ENCODE measurements around the gene FASLG.
A peak's percentile ranks its signal among the peaks of the same experiment; 100 is the strongest.

The FASLG gene

GRCh38 chr1:172700556-172700955 is 41.7 kb downstream of the FASLG start:
- Histone ChIP-seq H3K27me3 (no peaks in the 10 kb centered on the region), H3K36me3 (no peaks in the 10 kb centered on the region), H3K27ac (no peak overlapping the region), H3K9me3 (replicated peaks in 1 of 11) (no peaks in the 10 kb centered on the region), H4K20me1 (no peaks in the 10 kb centered on the region), H3K4me1 (peaks cover 46 to 67% (median 61%) of the 10 kb centered on the region in 10 experiments), H3K4me3 (no peak overlapping the region), H3K9ac (no peak overlapping the region), H3K4me2 (peak overlapping the region in 7 of 11 experiments; percentile 65 to 83 (median 80); a peak in 11 of 22 replicates)
- no peak for TF ChIP-seq Cebpa-rat (IDR thresholded peaks at IDR 0.05)

GRCh38 chr1:172704001-172704400 is 45.1 kb downstream of the FASLG start:
- Histone ChIP-seq H3K36me3 (no peaks in the 10 kb centered on the region), H3K9ac (no peak overlapping the region), H3K27ac (peak overlapping the region in 2 of 11 experiments; percentile 5 to 39; a peak in 3 of 22 replicates), H4K20me1 (no peaks in the 10 kb centered on the region), H3K4me2 (peak overlapping the region; percentile 24 to 66 (median 48)), H3K4me3 (no peak overlapping the region), H3K4me1 (peaks cover 29 to 43% (median 39%) of the 10 kb centered on the region in 10 experiments), H3K9me3 (replicated peaks in 1 of 11) (no peaks in the 10 kb centered on the region), H3K27me3 (no peaks in the 10 kb centered on the region)
- no peak for TF ChIP-seq Cebpa-rat (IDR thresholded peaks at IDR 0.05)

DNA sequence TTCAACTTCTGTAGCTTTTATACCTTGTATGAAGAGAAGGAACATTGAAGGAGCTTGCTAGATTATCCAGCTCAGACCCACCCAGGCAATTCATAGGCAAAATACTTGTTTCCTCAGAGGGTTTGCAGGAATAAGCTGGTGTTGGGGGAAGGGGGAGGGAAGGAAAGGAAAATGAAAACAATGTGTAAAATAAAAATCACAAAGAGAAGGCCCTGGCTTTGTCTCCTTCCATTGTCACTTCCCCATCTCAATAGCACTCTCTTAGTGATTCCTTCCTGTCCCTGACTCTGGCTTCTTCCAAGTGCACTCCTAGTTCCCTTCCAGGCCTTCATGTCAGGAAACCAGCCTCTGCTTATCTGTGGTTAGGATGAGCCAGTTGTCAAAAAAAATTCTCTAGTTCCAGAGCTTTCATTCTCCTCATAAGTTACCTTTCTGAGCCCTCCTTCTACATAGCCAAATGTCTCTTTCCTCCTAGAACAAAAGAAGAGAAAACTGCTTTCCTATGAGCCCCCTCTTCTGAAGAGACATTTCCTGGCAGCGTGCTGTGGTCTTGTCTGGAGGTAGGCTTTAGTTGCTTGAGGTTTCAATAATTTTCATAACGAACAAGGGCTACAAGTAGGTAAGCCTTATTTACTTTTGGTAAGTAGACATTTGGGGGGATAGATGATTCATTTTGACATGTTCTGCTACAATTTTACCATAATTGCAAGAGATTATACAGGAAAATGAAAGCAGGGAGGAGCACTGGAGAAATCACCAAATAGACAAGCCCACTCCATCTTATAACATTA is 45.7 kb downstream of the FASLG start:
- H3K4me2 ChIP-seq = peak overlapping the region; percentile 24 to 66 (median 48)
- TF ChIP-seq Cebpa-rat (IDR thresholded peaks at IDR 0.05) = no peak

GRCh38 chr1:172708452-172708851 is 49.5 kb downstream of the FASLG start:
- Histone ChIP-seq H4K20me1 (no peaks in the 10 kb centered on the region), H3K9me3 (replicated peaks in 1 of 11) (no peaks in the 10 kb centered on the region), H3K4me2 (no peak overlapping the region), H3K36me3 (no peaks in the 10 kb centered on the region), H3K27ac (no peak overlapping the region), H3K4me3 (no peak overlapping the region), H3K4me1 (peaks cover 12 to 16% (median 15%) of the 10 kb centered on the region in 10 experiments), H3K27me3 (no peaks in the 10 kb centered on the region), H3K9ac (no peak overlapping the region)
- TF ChIP-seq Cebpa-rat (IDR thresholded peaks at IDR 0.05) = no peak

More for the DNA sequence above, 45.7 kb downstream of the FASLG start:
- Histone ChIP-seq H3K4me3 (no peak overlapping the region), H3K27ac (peak overlapping the region in 4 of 11 experiments; percentile 5 to 39 (median 24); a peak in 4 of 22 replicates), H3K27me3 (no peaks in the 10 kb centered on the region), H3K9me3 (replicated peaks in 1 of 11) (no peaks in the 10 kb centered on the region), H3K9ac (no peak overlapping the region; a peak in 1 of 22 replicates), H4K20me1 (no peaks in the 10 kb centered on the region), H3K4me1 (peaks cover 23 to 37% (median 33%) of the 10 kb centered on the region in 10 experiments), H3K36me3 (no peaks in the 10 kb centered on the region)

DNA sequence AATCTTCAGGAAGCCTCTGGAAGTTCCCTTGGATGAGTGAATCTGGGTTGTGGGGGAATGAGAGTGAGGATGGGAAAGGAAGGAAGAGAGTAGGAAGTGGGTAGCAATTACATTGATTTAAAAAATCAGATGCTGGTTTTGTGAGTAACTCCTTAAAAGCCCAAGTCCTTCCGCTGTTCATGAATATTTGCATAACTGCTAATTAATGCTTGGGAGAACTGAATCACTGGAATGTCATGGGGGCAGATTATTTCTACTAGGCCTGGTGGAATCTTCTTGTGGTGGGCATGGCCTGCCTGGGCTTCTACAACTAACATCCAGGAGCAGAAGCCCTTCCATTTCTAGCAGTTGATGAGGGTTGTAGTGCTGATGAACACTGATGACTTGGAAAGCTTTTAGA is 52.7 kb downstream of the FASLG start:
- Histone ChIP-seq H3K27ac (no peak overlapping the region), H3K9me3 (replicated peaks in 1 of 11) (no peaks in the 10 kb centered on the region), H3K4me2 (no peak overlapping the region), H4K20me1 (no peaks in the 10 kb centered on the region), H3K27me3 (no peaks in the 10 kb centered on the region), H3K4me1 (peaks cover 0 to 3% (median 0%) of the 10 kb centered on the region in 10 experiments; a peak in 1 of 20 replicates), H3K4me3 (no peak overlapping the region), H3K9ac (no peak overlapping the region), H3K36me3 (no peaks in the 10 kb centered on the region)
- TF ChIP-seq Cebpa-rat (IDR thresholded peaks at IDR 0.05) = no peak

GRCh38 chr1:172713466-172713865 is 54.6 kb downstream of the FASLG start:
- Histone ChIP-seq H3K9ac (no peak overlapping the region), H3K27me3 (no peaks in the 10 kb centered on the region), H4K20me1 (no peaks in the 10 kb centered on the region), H3K4me1 (peaks cover 0 to 5% (median 0%) of the 10 kb centered on the region in 10 experiments; a peak in 1 of 20 replicates), H3K4me3 (no peak overlapping the region), H3K9me3 (replicated peaks in 1 of 11) (no peaks in the 10 kb centered on the region), H3K27ac (no peak overlapping the region), H3K4me2 (no peak overlapping the region), H3K36me3 (no peaks in the 10 kb centered on the region)
- TF ChIP-seq Cebpa-rat (IDR thresholded peaks at IDR 0.05) = no peak
